H1 (cell line): ENCODE results near the gene GRM8.

Experiments
- CHD1 ChIP-seq: IDR thresholded peaks from 2 replicates; pipeline ENCODE4 v1.6.1; 2012; ENCODE audit warnings: low read depth, low read length, improper control_type of control experiment
- CTBP2 ChIP-seq: IDR thresholded peaks from 2 replicates; pipeline ENCODE4 v1.7.0; 2011; ENCODE audit warnings: borderline replicate concordance, mild to moderate bottlenecking, moderate library complexity, mixed read lengths, low read length; ENCODE audit not compliant: insufficient read depth, insufficient read length
- CTCF ChIP-seq, 3 experiments: IDR thresholded peaks; 1 replicate in 2 of 3; 2 replicates in 1 of 3; pipeline versions ENCODE4 v1.5.1 to v1.6.1; 2011; ENCODE audit warnings: low read length in 3 of 3, mild to moderate bottlenecking in 3 of 3, inconsistent platforms in 2 of 3, low read depth in 1 of 3, moderate library complexity in 1 of 3; ENCODE audit not compliant: insufficient read depth in 1 of 3; ENCODE audit errors: control extremely low read depth in 1 of 3
- EP300 ChIP-seq, 2 experiments: IDR thresholded peaks; 1 replicate in 1 of 2; 2 replicates in 1 of 2; pipeline ENCODE4 v1.6.1; 2011 to 2012; ENCODE audit warnings: low read depth in 2 of 2, low read length in 2 of 2, mild to moderate bottlenecking in 2 of 2, borderline replicate concordance in 1 of 2, inconsistent platforms in 1 of 2, moderate library complexity in 1 of 2
- EZH2 ChIP-seq: fragments of 200-600 bp; sonication (generic); IDR thresholded peaks from 2 replicates; pipeline ENCODE4 v1.7.1; 2012; ENCODE audit warnings: low read depth, mild to moderate bottlenecking, moderate library complexity, low read length, inconsistent platforms; ENCODE audit not compliant: severe bottlenecking
- KDM1A ChIP-seq: fragments of 200-600, 300-600 bp; sonication (generic); IDR thresholded peaks from 2 replicates; pipeline ENCODE4 v1.7.1; 2016; ENCODE audit warnings: mild to moderate bottlenecking, low read length, borderline replicate concordance
- POLR2A ChIP-seq, 2 experiments: IDR thresholded peaks; 1 replicate in 1 of 2; 2 replicates in 1 of 2; pipeline ENCODE4 v1.6.1; 2011; ENCODE audit warnings: low read depth in 2 of 2, low read length in 2 of 2, mild to moderate bottlenecking in 2 of 2; ENCODE audit errors: control extremely low read depth in 1 of 2
- POLR2AphosphoS5 ChIP-seq: IDR thresholded peaks from 2 replicates; pipeline ENCODE4 v1.6.1; 2011; ENCODE audit warnings: low read depth, low read length
- RNF2 ChIP-seq: fragments of 200-900, 300-1000 bp; sonication (generic); IDR thresholded peaks from 2 replicates; pipeline ENCODE4 v1.7.1; 2016; ENCODE audit warnings: borderline replicate concordance, low read depth, mild to moderate bottlenecking, antibody characterized with exemption, low read length; ENCODE audit not compliant: poor library complexity, severe bottlenecking; ENCODE audit errors: missing control alignments
- SP1 ChIP-seq: IDR thresholded peaks from 2 replicates; pipeline ENCODE4 v1.6.1; 2011; ENCODE audit warnings: low read depth, low read length
- SRF ChIP-seq: IDR thresholded peaks from 2 replicates; pipeline ENCODE4 v1.6.1; 2011; ENCODE audit warnings: mild to moderate bottlenecking, low read depth, low read length, moderate library complexity
- TCF12 ChIP-seq: IDR thresholded peaks from 2 replicates; pipeline ENCODE4 v1.6.1; 2011; ENCODE audit warnings: low read depth, mild to moderate bottlenecking, low read length

GRCh38 chr7:127123220-127123619 is 129.5 kb downstream of the GRM8 start:
- TF ChIP-seq POLR2AphosphoS5 (no peak), EP300 (IDR thresholded peaks at IDR 0.05; ENCODE audit: borderline replicate concordance in 1 of 2, low read depth in 2 of 2, low read length in 2 of 2) (no peak), CTCF (IDR thresholded peaks at IDR 0.05; ENCODE audit: control extremely low read depth in 1 of 3, insufficient read depth in 1 of 3, low read depth in 1 of 3, low read length in 3 of 3) (no peak), EZH2 (no peak), RNF2 (no peak), SRF (no peak), POLR2A (IDR thresholded peaks at IDR 0.05; ENCODE audit: control extremely low read depth in 1 of 2, low read depth in 2 of 2, low read length in 2 of 2) (no peak), CHD1 (no peak), KDM1A (no peak), CTBP2 (no peak), TCF12 (no peak), SP1 (no peak)
